CD4-positive, alpha-beta T cell (primary cell): ENCODE data around the gene C5orf24. TPM values are rescaled to one million over a fixed set of nuclear protein-coding genes. Genes with fewer than 3 reads are reported as not detected.

Source experiments
- ATAC-seq: fragments of 200-7000 bp; cut with Tn5 transposase; one replicate; pipeline ENCODE4 v1.10.0; 2022; ENCODE audit warnings: mild to moderate bottlenecking; ENCODE audit not compliant: poor library complexity
- CTCF ChIA-PET: fragments of 350-600 bp; sonication (Branson Sonifier 250); formaldehyde crosslinking; loops from one replicate; lab custom pipeline; 2021; ENCODE audit warnings: antibody characterized with exemption, inconsistent platforms; lab: Charles Lee
- POLR2A ChIA-PET: fragments of 350-600 bp; sonication (Branson Sonifier 250); formaldehyde crosslinking; loops from one replicate; lab custom pipeline; 2021; ENCODE audit warnings: antibody characterized with exemption, inconsistent platforms; lab: Charles Lee
- DNase-seq, 14 experiments: peaks; one replicate each; pipeline ENCODE4 v3.0.0-alpha.2; 2013 to 2020; ENCODE audit warnings: mixed read lengths in 2 of 14
- H3K27ac ChIP-seq, 2 donors: one replicate each; pipeline versions ENCODE4 v1.5.1 to v1.7.0; 2013; ENCODE audit warnings: low read length in 2 of 2, low read depth in 1 of 2, mild to moderate bottlenecking in 1 of 2
- H3K27me3 ChIP-seq, 2 experiments: 1 replicate in 1 of 2; 2 replicates in 1 of 2; pipeline versions ENCODE4 v1.6.1 to v1.7.0; 2013; ENCODE audit warnings: low read length in 2 of 2, control low read depth in 1 of 2, mild to moderate bottlenecking in 1 of 2, moderate library complexity in 1 of 2; ENCODE audit not compliant: insufficient read depth in 2 of 2, control insufficient read depth in 1 of 2
- H3K36me3 ChIP-seq: one replicate; pipeline ENCODE4 v1.6.1; 2013; ENCODE audit warnings: low read length, control low read depth; ENCODE audit not compliant: insufficient read depth
- H3K4me1 ChIP-seq: one replicate; pipeline ENCODE4 v1.6.1; 2013; ENCODE audit warnings: low read length, control low read depth; ENCODE audit not compliant: insufficient read depth
- H3K4me3 ChIP-seq: one replicate; pipeline ENCODE4 v1.5.1; 2013; ENCODE audit warnings: mild to moderate bottlenecking, low read length, moderate library complexity
- H3K9me3 ChIP-seq, 2 experiments: 1 replicate in 1 of 2; 2 replicates in 1 of 2; pipeline versions ENCODE4 v1.6.1 to v1.7.0; 2013; ENCODE audit warnings: low read length in 2 of 2, mild to moderate bottlenecking in 2 of 2, control low read depth in 1 of 2, moderate library complexity in 1 of 2; ENCODE audit not compliant: control insufficient read depth in 1 of 2, insufficient read depth in 1 of 2
- H3K27ac Mint-ChIP-seq: one replicate; pipeline ENCODE4 v1.8.0; 2020; ENCODE audit warnings: mixed read lengths
- H3K27me3 Mint-ChIP-seq: one replicate; pipeline ENCODE4 v1.8.0; 2021; ENCODE audit warnings: mixed read lengths
- H3K36me3 Mint-ChIP-seq: one replicate; pipeline ENCODE4 v1.8.0; 2021; ENCODE audit warnings: low read depth, mixed read lengths
- H3K4me1 Mint-ChIP-seq: one replicate; pipeline ENCODE4 v1.8.0; 2021; ENCODE audit warnings: low read depth, mixed read lengths
- H3K4me3 Mint-ChIP-seq: one replicate; pipeline ENCODE4 v1.8.0; 2020; ENCODE audit warnings: mild to moderate bottlenecking, mixed read lengths
- H3K9me3 Mint-ChIP-seq: one replicate; pipeline ENCODE4 v1.8.0; 2020; ENCODE audit warnings: mixed read lengths
- intact Hi-C, 2 experiments: fragments of 100-400 bp; cut with DNase I in 1 of 2; cut with micrococcal nuclease in 1 of 2; formaldehyde crosslinking; loops; one replicate each; pipeline versions ENCODE4 v1.15.1 to v1.9.0; 2023 to 2025; cut with DNase I, micrococcal nuclease
- total RNA-seq, 174 experiments: library from RNA in 2 of 174; stranded (reverse) in 2 of 174; gene quantifications; one replicate each; pipeline ENCODE4 v1.2.3 and lab custom pipeline; 2021 to 2026
- TF ChIP-seq, protein P1 (sequence below): fragments of 200-600 bp; IDR thresholded peaks from one replicate; pipeline ENCODE4 v1.8.0; 2022; ENCODE audit warnings: antibody characterized with exemption, mild to moderate bottlenecking

The C5orf24 gene
- total RNA-seq, 2 experiments from 2014 or later = 34.6 to 36.5 TPM

DNA sequence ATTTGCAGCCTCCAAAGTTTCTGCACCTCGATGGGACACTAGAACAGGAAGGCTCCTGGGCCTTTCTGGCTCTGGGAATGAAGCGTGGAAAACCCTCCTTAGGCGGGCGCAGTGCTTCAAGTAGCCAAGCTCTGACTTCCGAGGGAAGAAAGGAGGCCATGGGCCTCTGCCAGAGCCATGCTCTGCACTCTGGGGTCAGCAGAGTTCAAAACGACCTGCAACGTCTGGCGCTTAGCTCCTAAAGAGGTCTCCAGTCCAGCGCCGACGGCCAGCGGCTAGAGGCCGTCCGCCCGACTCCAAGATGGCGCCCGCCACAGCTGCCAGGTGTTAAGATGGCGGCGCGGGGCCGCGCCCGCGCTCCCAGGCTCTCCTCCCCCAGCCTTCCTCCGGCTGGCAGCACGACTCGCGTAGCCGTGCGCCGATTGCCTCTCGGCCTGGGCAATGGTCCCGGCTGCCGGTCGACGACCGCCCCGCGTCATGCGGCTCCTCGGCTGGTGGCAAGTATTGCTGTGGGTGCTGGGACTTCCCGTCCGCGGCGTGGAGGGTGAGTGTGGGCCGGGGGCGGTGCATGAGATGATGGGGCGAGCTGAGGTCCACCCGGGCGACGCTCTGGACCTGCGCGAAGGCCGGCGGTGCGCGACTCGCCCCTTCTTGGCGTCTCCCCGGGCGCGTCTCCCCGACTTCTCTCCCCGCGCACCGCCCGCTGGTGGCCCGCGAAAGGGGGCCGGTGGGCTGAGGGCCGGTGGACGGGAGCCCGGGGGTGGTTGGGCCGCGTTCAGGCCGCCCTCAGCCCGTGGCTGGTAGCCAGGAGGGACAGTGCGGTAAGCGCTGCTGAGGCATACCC, 28.4 kb downstream of the C5orf24 start, which contains the start of gene TXNDC15:
TXNDC15 (plus strand) TSS at position 385 of the 844 bp plus-strand sequence; CDS start at position 442, 57 bp downstream.
- peaks cover 43% of the 10 kb centered on the region for H3K4me1 Mint-ChIP-seq

DNA sequence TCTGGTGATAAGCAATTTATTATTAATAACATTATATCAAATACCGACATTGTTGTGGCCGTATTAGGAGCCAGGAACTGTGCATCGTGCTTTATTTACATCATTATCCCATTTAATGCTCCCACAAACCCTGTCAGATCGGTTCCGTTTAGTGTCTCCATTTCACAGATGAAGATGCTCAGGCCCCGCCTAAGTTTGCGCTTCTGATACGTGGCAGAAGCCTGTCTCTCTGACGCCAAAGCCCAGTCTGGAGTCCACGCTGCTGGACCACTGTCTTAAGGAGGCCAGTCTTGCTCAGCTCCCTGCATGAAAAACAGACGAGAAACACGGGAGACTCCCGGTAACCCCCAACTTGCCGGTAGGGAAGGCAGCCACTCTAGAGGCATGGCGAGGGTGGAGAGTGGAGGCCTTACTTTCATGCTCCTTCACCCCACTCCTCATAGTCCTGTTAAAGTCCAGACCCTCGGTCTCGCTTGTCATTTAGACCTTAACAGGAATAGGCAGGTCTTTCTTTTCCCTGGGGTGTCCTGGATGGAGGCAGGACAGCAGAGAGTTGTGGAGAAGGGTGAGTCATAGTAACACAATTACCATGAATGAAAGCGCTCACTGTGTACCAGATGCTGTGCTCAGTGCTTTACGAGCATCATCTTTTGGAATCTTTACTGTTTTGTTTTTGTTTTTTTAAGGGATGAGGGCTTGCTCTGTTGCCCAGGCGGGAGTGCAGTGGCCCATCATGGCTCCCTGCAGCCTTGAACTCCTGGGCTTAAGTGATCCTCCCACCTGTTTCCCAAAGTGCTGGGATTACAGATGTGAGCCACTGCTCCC, 29.3 kb downstream of the C5orf24 start:
- Histone ChIP-seq H3K4me3 (peak overlapping the region; percentile 68), H3K27ac (peak overlapping the region; percentile 87 to 88), H3K9me3 (no peaks in the 10 kb centered on the region), H3K36me3 (peaks cover 6% of the 10 kb centered on the region), H3K4me1 (peaks cover 39% of the 10 kb centered on the region), H3K27me3 (no peaks in the 10 kb centered on the region)
- intact Hi-C loops = loop anchor here (1.0 to 2.0 kb wide), 3 partner anchors 29 to 30 kb away; partner anchors contain the start of gene PCBD2 (in 1 of the 2)
- DNase-seq (peak in 12 of 14 experiments; percentile 1 to 58 (median 13)), ATAC-seq (peak; percentile 24)
- peak overlapping the region; percentile 93 for H3K27ac Mint-ChIP-seq
- H3K9me3 Mint-ChIP-seq = no peaks in the 10 kb centered on the region
- TF ChIP-seq, protein P1, sequence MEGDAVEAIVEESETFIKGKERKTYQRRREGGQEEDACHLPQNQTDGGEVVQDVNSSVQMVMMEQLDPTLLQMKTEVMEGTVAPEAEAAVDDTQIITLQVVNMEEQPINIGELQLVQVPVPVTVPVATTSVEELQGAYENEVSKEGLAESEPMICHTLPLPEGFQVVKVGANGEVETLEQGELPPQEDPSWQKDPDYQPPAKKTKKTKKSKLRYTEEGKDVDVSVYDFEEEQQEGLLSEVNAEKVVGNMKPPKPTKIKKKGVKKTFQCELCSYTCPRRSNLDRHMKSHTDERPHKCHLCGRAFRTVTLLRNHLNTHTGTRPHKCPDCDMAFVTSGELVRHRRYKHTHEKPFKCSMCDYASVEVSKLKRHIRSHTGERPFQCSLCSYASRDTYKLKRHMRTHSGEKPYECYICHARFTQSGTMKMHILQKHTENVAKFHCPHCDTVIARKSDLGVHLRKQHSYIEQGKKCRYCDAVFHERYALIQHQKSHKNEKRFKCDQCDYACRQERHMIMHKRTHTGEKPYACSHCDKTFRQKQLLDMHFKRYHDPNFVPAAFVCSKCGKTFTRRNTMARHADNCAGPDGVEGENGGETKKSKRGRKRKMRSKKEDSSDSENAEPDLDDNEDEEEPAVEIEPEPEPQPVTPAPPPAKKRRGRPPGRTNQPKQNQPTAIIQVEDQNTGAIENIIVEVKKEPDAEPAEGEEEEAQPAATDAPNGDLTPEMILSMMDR = no peak
- CTCF ChIA-PET = interaction anchor here (1.0 to 3.9 kb wide), 3 partner anchors 30 to 117 kb away, joined by 3 to 20 read pairs (median 16); partner anchors contain the start of genes DDX46 and PCBD2
- H3K4me3 Mint-ChIP-seq = peak overlapping the region; percentile 96
- POLR2A ChIA-PET = interaction anchor here (1.5 to 4.2 kb wide), 4 partner anchors 29 to 504 kb away, joined by 5 to 66 read pairs (median 33); partner anchors contain the start of genes C5orf24, CAMLG, PCBD2 and UBE2B
- peaks cover 48% of the 10 kb centered on the region for H3K4me1 Mint-ChIP-seq
- no peaks in the 10 kb centered on the region for H3K27me3 Mint-ChIP-seq
- peaks cover 27% of the 10 kb centered on the region for H3K36me3 Mint-ChIP-seq

More for the DNA sequence above, 28.4 kb downstream of the C5orf24 start, which contains the start of gene TXNDC15:
- Histone ChIP-seq H3K4me3 (peak within 1 kb of the TSS; percentile 68), H3K4me1 (peaks cover 39% of the 10 kb centered on the region), H3K36me3 (peaks cover 6% of the 10 kb centered on the region), H3K27ac (peak within 1 kb of the TSS; percentile 87 to 88), H3K27me3 (no peaks in the 10 kb centered on the region), H3K9me3 (no peaks in the 10 kb centered on the region)
- Mint-ChIP-seq H3K9me3 (no peaks in the 10 kb centered on the region), H3K36me3 (peaks cover 23% of the 10 kb centered on the region), H3K27me3 (no peaks in the 10 kb centered on the region), H3K27ac (peak within 1 kb of the TSS; percentile 93), H3K4me3 (peak within 1 kb of the TSS; percentile 96)
- intact Hi-C loops = loop anchor here (1.0 to 2.0 kb wide), 3 partner anchors 28 to 31 kb away; partner anchors contain the start of gene PCBD2 (in 1 of the 2)
- ATAC-seq (peak; percentile 92), DNase-seq (peak; percentile 66 to 92 (median 76))
- ChIA-PET CTCF (interaction anchor here (1.0 to 2.1 kb wide), 3 partner anchors 29 to 116 kb away, joined by 3 to 20 read pairs (median 3); partner anchors contain the start of genes C5orf24, DDX46 and PCBD2), POLR2A (interaction anchor here (0.7 to 4.2 kb wide), 15 partner anchors 10 to 697 kb away, joined by 3 to 66 read pairs (median 5); partner anchors contain the start of genes C5orf24, CAMLG, DDX46 and PCBD2)
- TF ChIP-seq, protein P1 = no peak

DNA sequence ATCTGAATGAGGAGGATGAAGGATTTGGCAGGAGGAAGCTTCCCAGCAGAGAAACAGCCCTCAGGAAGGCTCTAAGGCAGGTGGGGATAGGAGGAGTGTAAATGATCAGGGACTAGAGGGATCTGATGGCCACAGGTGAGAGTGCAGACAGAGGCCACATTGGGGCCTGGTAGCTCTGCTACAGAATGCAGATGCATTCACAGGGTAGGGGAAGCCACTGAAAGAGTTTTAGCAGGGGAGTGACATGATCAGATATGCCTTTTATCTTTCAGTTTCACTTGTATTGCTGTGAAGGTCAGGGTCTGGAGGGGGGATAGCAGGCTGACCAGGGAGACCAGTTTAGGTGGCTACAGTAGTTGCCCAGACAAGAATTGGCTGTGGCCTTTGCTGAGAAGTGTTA, 31.4 kb downstream of the C5orf24 start:
- peaks cover 56% of the 10 kb centered on the region for H3K4me1 Mint-ChIP-seq
- ATAC-seq (no peak), DNase-seq (peak in 2 of 14 experiments; percentile 6 to 13)
- no peaks in the 10 kb centered on the region for H3K9me3 Mint-ChIP-seq
- H3K4me3 ChIP-seq = no peak overlapping the region
- H3K27me3 ChIP-seq = no peaks in the 10 kb centered on the region
- POLR2A ChIA-PET = no interaction called here
- TF ChIP-seq, protein P1 = no peak
- H3K27ac ChIP-seq = no peak overlapping the region
- intact Hi-C loops = loop anchor here in 1 of 2 experiments (2.0 kb wide), 1 partner anchor 24 kb away; no protein-coding TSS in a partner anchor
- no peak overlapping the region for H3K27ac Mint-ChIP-seq
- no peaks in the 10 kb centered on the region for H3K27me3 Mint-ChIP-seq
- CTCF ChIA-PET = interaction anchor here (3.9 kb wide), 1 partner anchor 27 kb away, joined by 16 read pairs; the partner anchor contains the start of gene PCBD2
- no peaks in the 10 kb centered on the region for H3K9me3 ChIP-seq
- peaks cover 6% of the 10 kb centered on the region for H3K36me3 ChIP-seq
- peaks cover 39% of the 10 kb centered on the region for H3K4me1 ChIP-seq
- H3K4me3 Mint-ChIP-seq = peak overlapping the region; percentile 70
- peaks cover 29% of the 10 kb centered on the region for H3K36me3 Mint-ChIP-seq
